H9 (cell line): ENCODE results near the gene CCNB1IP1. TPM values are rescaled to one million over a fixed set of nuclear protein-coding genes. Genes with fewer than 3 reads are reported as not detected.
A peak's percentile ranks its signal among the peaks of the same experiment; 100 is the strongest.

ENCODE experiments used
- DNase-seq: peaks from one replicate; pipeline ENCODE4 v3.0.0-alpha.2; 2017
- H2AFZ ChIP-seq: one replicate; pipeline ENCODE4 v1.6.1; 2013; ENCODE audit warnings: mild to moderate bottlenecking, low read length, control low read depth, moderate library complexity
- H2AK5ac ChIP-seq: 2 replicates; pipeline ENCODE4 v1.6.1; 2013; ENCODE audit warnings: low read length, control low read depth, mixed read lengths; ENCODE audit not compliant: insufficient read length
- H2BK120ac ChIP-seq: one replicate; pipeline ENCODE4 v1.6.1; 2013; ENCODE audit warnings: low read depth, mild to moderate bottlenecking, low read length, control low read depth, inconsistent platforms; ENCODE audit not compliant: poor library complexity, severe bottlenecking
- H2BK12ac ChIP-seq: 2 replicates; pipeline ENCODE4 v1.6.1; 2013; ENCODE audit warnings: low read length, control low read depth, mixed read lengths, low read depth; ENCODE audit not compliant: insufficient read length
- H2BK15ac ChIP-seq: 2 replicates; pipeline ENCODE4 v1.6.1; 2013; ENCODE audit warnings: low read depth, low read length, control low read depth
- H2BK20ac ChIP-seq: one replicate; pipeline ENCODE4 v1.6.1; 2013; ENCODE audit warnings: low read depth, mild to moderate bottlenecking, low read length, control low read depth, inconsistent platforms; ENCODE audit not compliant: poor library complexity, severe bottlenecking
- H2BK5ac ChIP-seq: 2 replicates; pipeline ENCODE4 v1.6.1; 2013; ENCODE audit warnings: low read length, control low read depth, mixed read lengths; ENCODE audit not compliant: insufficient read length
- H3K14ac ChIP-seq: 2 replicates; pipeline ENCODE4 v1.6.1; 2013; ENCODE audit warnings: low read length, control low read depth; ENCODE audit not compliant: insufficient read depth
- H3K18ac ChIP-seq: 2 replicates; pipeline ENCODE4 v1.6.1; 2013; ENCODE audit warnings: low read depth, mild to moderate bottlenecking, mixed read lengths, low read length, control low read depth; ENCODE audit not compliant: insufficient read length
- H3K23ac ChIP-seq: 2 replicates; pipeline ENCODE4 v1.6.1; 2013; ENCODE audit warnings: low read length, control low read depth, mixed read lengths, low read depth; ENCODE audit not compliant: insufficient read length
- H3K23me2 ChIP-seq: 2 replicates; pipeline ENCODE4 v1.6.1; 2013; ENCODE audit warnings: low read depth, mild to moderate bottlenecking, mixed read lengths, low read length, control low read depth; ENCODE audit not compliant: insufficient read length, poor library complexity, severe bottlenecking
- H3K27ac ChIP-seq: 2 replicates; pipeline ENCODE4 v1.5.1; 2013; ENCODE audit warnings: low read length, control low read depth, mixed read lengths, low read depth; ENCODE audit not compliant: insufficient read length
- H3K27me3 ChIP-seq: 2 replicates; pipeline ENCODE4 v1.6.1; 2013; ENCODE audit warnings: low read length, control low read depth, inconsistent platforms; ENCODE audit not compliant: insufficient read depth
- H3K4ac ChIP-seq: 2 replicates; pipeline ENCODE4 v1.6.1; 2013; ENCODE audit warnings: low read depth, mild to moderate bottlenecking, control low read depth, inconsistent platforms, low read length, moderate library complexity
- H3K4me1 ChIP-seq: 2 replicates; pipeline ENCODE4 v1.6.1; 2013; ENCODE audit warnings: low read length, control low read depth, inconsistent platforms; ENCODE audit not compliant: insufficient read depth
- H3K4me2 ChIP-seq: 2 replicates; pipeline ENCODE4 v1.6.1; 2013; ENCODE audit warnings: low read length, control low read depth, mixed read lengths; ENCODE audit not compliant: insufficient read length, insufficient read depth
- H3K56ac ChIP-seq: 2 replicates; pipeline ENCODE4 v1.6.1; 2013; ENCODE audit warnings: low read depth, mild to moderate bottlenecking, mixed read lengths, low read length, control low read depth; ENCODE audit not compliant: insufficient read length
- H3K79me1 ChIP-seq: 2 replicates; pipeline ENCODE4 v1.6.1; 2013; ENCODE audit warnings: low read depth, mild to moderate bottlenecking, moderate library complexity, low read length, control low read depth, inconsistent platforms; ENCODE audit not compliant: insufficient read depth, poor library complexity, severe bottlenecking
- H3K79me2 ChIP-seq: 2 replicates; pipeline ENCODE4 v1.6.1; 2013; ENCODE audit warnings: low read length, control low read depth, inconsistent platforms; ENCODE audit not compliant: insufficient read depth
- H3K9ac ChIP-seq: 2 replicates; pipeline ENCODE4 v1.6.1; 2013; ENCODE audit warnings: low read length, control low read depth, mixed read lengths; ENCODE audit not compliant: insufficient read length; ENCODE audit errors: extremely low read depth
- H3K9me3 ChIP-seq: one replicate; pipeline ENCODE4 v1.6.1; 2013; ENCODE audit warnings: low read depth, low read length, inconsistent platforms; ENCODE audit not compliant: control insufficient read depth
- H3T11ph ChIP-seq: one replicate; pipeline ENCODE4 v1.6.1; 2013; ENCODE audit warnings: mild to moderate bottlenecking, low read length, control low read depth, inconsistent platforms
- H4K20me1 ChIP-seq: one replicate; pipeline ENCODE4 v1.6.1; 2013; ENCODE audit not compliant: control insufficient read depth, insufficient read length, insufficient read depth
- H4K5ac ChIP-seq: 2 replicates; pipeline ENCODE4 v1.6.1; 2013; ENCODE audit warnings: low read depth, mild to moderate bottlenecking, mixed read lengths, low read length, control low read depth; ENCODE audit not compliant: insufficient read length
- H4K8ac ChIP-seq: replicated peaks from 2 replicates; pipeline ENCODE4 v1.6.1; 2013; ENCODE audit warnings: low read length, control low read depth, mixed read lengths, low read depth; ENCODE audit not compliant: insufficient read length
- H4K91ac ChIP-seq: 2 replicates; pipeline ENCODE4 v1.6.1; 2013; ENCODE audit warnings: low read depth, mild to moderate bottlenecking, moderate library complexity, mixed read lengths, low read length, control low read depth; ENCODE audit not compliant: insufficient read length
- H3K27ac Mint-ChIP-seq, 3 experiments: 2 replicates in 2 of 3; 3 replicates in 1 of 3; pipeline ENCODE4 v1.8.0; 2020 to 2021; ENCODE audit warnings: mixed read lengths in 3 of 3, mild to moderate bottlenecking in 1 of 3, moderate library complexity in 1 of 3
- H3K27me3 Mint-ChIP-seq: 2 replicates; pipeline ENCODE4 v1.8.0; 2021; ENCODE audit warnings: low read depth, mild to moderate bottlenecking, moderate library complexity, mixed read lengths
- H3K36me3 Mint-ChIP-seq, 3 experiments: 2 replicates in 2 of 3; 3 replicates in 1 of 3; pipeline ENCODE4 v1.8.0; 2020 to 2021; ENCODE audit warnings: low read depth in 3 of 3, mixed read lengths in 3 of 3; ENCODE audit not compliant: insufficient read depth in 1 of 3
- H3K4me1 Mint-ChIP-seq, 2 experiments: 2 replicates each; pipeline ENCODE4 v1.8.0; 2020; ENCODE audit warnings: mixed read lengths in 2 of 2
- H3K4me3 Mint-ChIP-seq, 2 experiments: 2 replicates in 1 of 2; 3 replicates in 1 of 2; pipeline ENCODE4 v1.8.0; 2020 to 2021; ENCODE audit warnings: mild to moderate bottlenecking in 2 of 2, mixed read lengths in 2 of 2, moderate library complexity in 1 of 2
- H3K9me3 Mint-ChIP-seq, 2 experiments: 2 replicates in 1 of 2; 3 replicates in 1 of 2; pipeline ENCODE4 v1.8.0; 2020; ENCODE audit warnings: mild to moderate bottlenecking in 2 of 2, mixed read lengths in 2 of 2, moderate library complexity in 1 of 2
- CTCF ChIP-seq: fragments of 200-600 bp; sonication (generic); conservative IDR thresholded peaks from 3 replicates; pipeline ENCODE4 v1.8.0; 2021; ENCODE audit warnings: antibody characterized with exemption, mild to moderate bottlenecking
- WGBS: extraction: QIAGEN DNeasy Blood & Tissue Kit; methylation state at CpG from one replicate; pipeline ENCODE4 v1.1.7; 2013; ENCODE audit warnings: missing lambda C conversion rate, low lambda C conversion rate, mixed read lengths; ENCODE audit not compliant: insufficient read length; ENCODE audit errors: extremely low coverage; 5-methylcytosine and 5-hydroxymethylcytosine counted together
- total RNA-seq: library from RNA; stranded (reverse); gene quantifications from 2 replicates; pipeline ENCODE4 v1.2.1, GENCODE V29; 2021

Gene CCNB1IP1
- total RNA-seq, 1 experiment from 2014 or later: 165 TPM

DNA sequence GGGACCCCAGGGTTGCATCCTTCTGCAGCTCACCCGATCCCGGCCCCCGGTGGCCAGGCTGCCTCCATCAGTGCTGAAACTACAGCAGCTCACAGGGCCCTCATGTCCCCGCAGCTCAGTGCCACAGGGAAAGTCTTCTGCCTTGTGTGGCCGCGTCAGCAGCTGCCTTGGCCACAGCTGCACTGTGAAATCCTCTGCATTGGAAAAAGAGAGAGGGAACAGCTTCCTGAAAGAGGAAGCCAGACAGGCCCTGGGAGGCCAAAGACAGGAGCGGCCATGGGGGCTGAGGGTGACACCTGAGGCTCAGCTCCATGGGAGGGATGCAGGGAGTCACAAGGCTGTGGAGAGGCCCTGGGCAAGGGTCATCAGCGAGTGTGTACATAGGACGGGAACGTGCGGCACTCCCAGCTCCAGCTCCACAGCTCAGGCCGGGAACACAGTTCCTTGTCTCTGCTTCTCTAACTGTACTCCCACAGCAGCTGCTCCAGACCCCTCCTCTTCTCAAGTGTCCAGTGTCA, 43.1 kb upstream of the CCNB1IP1 start:
- no peaks in the 10 kb centered on the region for H3K4me1 Mint-ChIP-seq
- Histone ChIP-seq H3K4me2 (no peak overlapping the region), H2AFZ (no peak overlapping the region), H3K27ac (no peak overlapping the region), H3K23ac (no peak overlapping the region), H3K27me3 (no peaks in the 10 kb centered on the region; the same call in 1 of the 2 replicates), H2BK20ac (no peak overlapping the region), H3K4me1 (no peaks in the 10 kb centered on the region), H2BK120ac (no peak overlapping the region), H4K20me1 (no peaks in the 10 kb centered on the region), H3K9ac (no peak overlapping the region), H2BK5ac (no peak overlapping the region), H3K18ac (no peak overlapping the region), H3K79me1 (no peaks in the 10 kb centered on the region), H3T11ph (no peak overlapping the region), H3K9me3 (no peaks in the 10 kb centered on the region), H3K56ac (no peak overlapping the region), H4K5ac (no peak overlapping the region), H4K91ac (no peak overlapping the region), H2BK15ac (no peak overlapping the region), H4K8ac (no peak overlapping the region), H3K23me2 (no peaks in the 10 kb centered on the region), H3K14ac (no peak overlapping the region; the same call in 1 of the 2 replicates), H2AK5ac (no peak overlapping the region), H3K4ac (no peak overlapping the region), H2BK12ac (no peak overlapping the region), H3K79me2 (no peaks in the 10 kb centered on the region)
- peak overlapping the region in 2 of 3 experiments; percentile 16 to 65; a peak in 1 of 7 replicates for H3K27ac Mint-ChIP-seq
- H3K9me3 Mint-ChIP-seq: no peaks in the 10 kb centered on the region
- peaks cover 19 to 73% (median 62%) of the 10 kb centered on the region in 3 experiments; a peak in 6 of 7 replicates for H3K36me3 Mint-ChIP-seq
- WGBS: no CpG with 5 or more reads among the region's 12 CpGs
- TF ChIP-seq CTCF: no peak
- H3K27me3 Mint-ChIP-seq: no peaks in the 10 kb centered on the region
- no peak for DNase-seq
- no peak overlapping the region for H3K4me3 Mint-ChIP-seq
